Breast epithelium (tissue), 3 donors: ENCODE data around the gene RHBDL2.

Experiments used
- POLR2A ChIP-seq: fragments of 450-650 bp; IDR thresholded peaks from one replicate; pipeline ENCODE4 v1.6.1; 2016; ENCODE audit warnings: antibody characterized with exemption, mild to moderate bottlenecking, moderate library complexity
- POLR2AphosphoS5 ChIP-seq, 3 donors: sonication (generic); formaldehyde crosslinking; IDR thresholded peaks; one replicate each; pipeline ENCODE4 v1.6.1; 2017; ENCODE audit warnings: antibody characterized with exemption in 3 of 3
- TF ChIP-seq, protein P1 (sequence below), 3 donors: fragments of 450-650 bp; IDR thresholded peaks; one replicate each; pipeline ENCODE4 v1.5.1; 2016 to 2017; ENCODE audit warnings: antibody characterized with exemption in 3 of 3, mild to moderate bottlenecking in 3 of 3, moderate library complexity in 3 of 3

DNA sequence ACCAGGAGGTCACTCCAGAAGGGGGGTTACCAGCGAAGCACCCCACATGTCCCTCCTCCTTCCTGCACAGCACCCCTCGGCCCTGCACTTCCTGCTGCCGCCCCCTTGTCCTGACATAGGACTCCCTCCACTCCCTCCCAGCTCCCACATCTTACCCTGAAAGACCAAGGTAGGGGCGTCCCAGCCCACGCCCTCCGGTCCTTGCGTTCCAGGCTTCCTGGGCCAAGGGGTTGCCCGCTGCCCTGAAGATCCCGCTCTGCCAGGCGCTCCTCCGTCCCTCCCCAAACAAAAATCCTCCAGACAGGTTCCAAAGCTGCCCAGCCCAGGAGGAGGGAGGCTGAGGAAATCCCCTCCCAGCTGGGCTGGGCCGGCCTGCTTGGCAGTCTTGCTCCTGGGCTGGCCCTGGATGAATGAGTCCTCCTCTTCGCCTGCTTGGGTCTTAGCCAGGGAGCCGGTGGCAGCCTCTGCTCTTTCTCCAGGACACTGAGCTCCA lies at the start of gene RHBDL2:
- TF ChIP-seq, protein P1, sequence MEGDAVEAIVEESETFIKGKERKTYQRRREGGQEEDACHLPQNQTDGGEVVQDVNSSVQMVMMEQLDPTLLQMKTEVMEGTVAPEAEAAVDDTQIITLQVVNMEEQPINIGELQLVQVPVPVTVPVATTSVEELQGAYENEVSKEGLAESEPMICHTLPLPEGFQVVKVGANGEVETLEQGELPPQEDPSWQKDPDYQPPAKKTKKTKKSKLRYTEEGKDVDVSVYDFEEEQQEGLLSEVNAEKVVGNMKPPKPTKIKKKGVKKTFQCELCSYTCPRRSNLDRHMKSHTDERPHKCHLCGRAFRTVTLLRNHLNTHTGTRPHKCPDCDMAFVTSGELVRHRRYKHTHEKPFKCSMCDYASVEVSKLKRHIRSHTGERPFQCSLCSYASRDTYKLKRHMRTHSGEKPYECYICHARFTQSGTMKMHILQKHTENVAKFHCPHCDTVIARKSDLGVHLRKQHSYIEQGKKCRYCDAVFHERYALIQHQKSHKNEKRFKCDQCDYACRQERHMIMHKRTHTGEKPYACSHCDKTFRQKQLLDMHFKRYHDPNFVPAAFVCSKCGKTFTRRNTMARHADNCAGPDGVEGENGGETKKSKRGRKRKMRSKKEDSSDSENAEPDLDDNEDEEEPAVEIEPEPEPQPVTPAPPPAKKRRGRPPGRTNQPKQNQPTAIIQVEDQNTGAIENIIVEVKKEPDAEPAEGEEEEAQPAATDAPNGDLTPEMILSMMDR (IDR thresholded peaks at IDR 0.05): no peak
- TF ChIP-seq POLR2A: no peak
- no peak for TF ChIP-seq POLR2AphosphoS5 (IDR thresholded peaks at IDR 0.05)
